Measurements from ENCODE around the gene KRT80.

KRT80 gene

DNA sequence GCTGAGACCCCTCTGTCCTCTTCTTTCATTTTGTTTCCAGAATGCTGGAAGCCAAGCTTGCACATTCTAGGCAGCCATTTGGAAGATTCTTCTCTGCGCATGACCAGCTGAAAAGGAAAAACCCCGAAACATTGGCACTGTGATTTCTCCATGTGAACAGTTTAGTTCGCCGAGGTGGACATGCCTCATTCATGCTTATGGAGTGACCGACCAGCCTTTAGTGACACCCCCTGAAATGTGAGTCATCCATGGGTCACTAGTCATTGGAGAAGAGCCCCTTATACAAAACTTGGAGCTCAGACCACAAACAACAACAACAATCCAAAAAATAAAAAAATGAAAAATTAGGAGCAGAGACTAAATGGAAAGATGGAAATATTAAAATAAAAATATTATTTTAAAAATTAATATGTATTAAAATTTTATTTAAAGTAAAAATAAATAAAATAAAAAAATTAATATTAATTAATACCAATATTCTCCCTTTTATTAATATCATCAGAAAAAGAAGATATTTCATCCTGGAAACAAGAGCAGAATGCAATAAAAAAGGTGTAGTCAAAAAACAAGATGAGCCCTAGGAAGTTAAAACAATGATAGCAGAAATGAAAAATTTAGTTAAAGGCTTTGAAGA is 31.7 kb upstream of the KRT80 start:
- no peaks in the 10 kb centered on the region for H3K36me3 ChIP-seq (ENCODE audit: control insufficient read depth, insufficient read depth, low read length)
- H3K27me3 ChIP-seq (ENCODE audit: control insufficient read depth, insufficient read depth, low read length), result no peaks in the 10 kb centered on the region
- no peaks in the 10 kb centered on the region for H3K9me3 ChIP-seq (ENCODE audit: control insufficient read depth, low read length)
- H3K9ac ChIP-seq, result no peak overlapping the region
- H3K79me2 ChIP-seq, result no peaks in the 10 kb centered on the region
- no peak for TF ChIP-seq CTCF (IDR thresholded peaks at IDR 0.05)
- no peak overlapping the region for H3K4me3 ChIP-seq (ENCODE audit: low read depth, low read length)
- no peak overlapping the region for H3K27ac ChIP-seq
- peaks cover 27% of the 10 kb centered on the region for H3K4me1 ChIP-seq
- no peak overlapping the region for H2AFZ ChIP-seq
- H3K4me2 ChIP-seq (ENCODE audit: low read length), result no peak overlapping the region

- Histone ChIP-seq H3K9ac (no peak overlapping the region), H3K79me2 (no peaks in the 10 kb centered on the region), H3K36me3 (ENCODE audit: control insufficient read depth, insufficient read depth, low read length) (no peaks in the 10 kb centered on the region), H3K27ac (no peak overlapping the region), H3K9me3 (ENCODE audit: control insufficient read depth, low read length) (no peaks in the 10 kb centered on the region), H2AFZ (peak overlapping the region; percentile 54), H3K27me3 (ENCODE audit: control insufficient read depth, insufficient read depth, low read length) (no peaks in the 10 kb centered on the region), H3K4me1 (peaks cover 33% of the 10 kb centered on the region), H3K4me3 (ENCODE audit: low read depth, low read length) (no peak overlapping the region), H3K4me2 (ENCODE audit: low read length) (no peak overlapping the region)
- TF ChIP-seq CTCF (IDR thresholded peaks at IDR 0.05), result no peak
Measured at GRCh38 chr12:52222692-52223091, 30.9 kb upstream of the KRT80 start.

DNA sequence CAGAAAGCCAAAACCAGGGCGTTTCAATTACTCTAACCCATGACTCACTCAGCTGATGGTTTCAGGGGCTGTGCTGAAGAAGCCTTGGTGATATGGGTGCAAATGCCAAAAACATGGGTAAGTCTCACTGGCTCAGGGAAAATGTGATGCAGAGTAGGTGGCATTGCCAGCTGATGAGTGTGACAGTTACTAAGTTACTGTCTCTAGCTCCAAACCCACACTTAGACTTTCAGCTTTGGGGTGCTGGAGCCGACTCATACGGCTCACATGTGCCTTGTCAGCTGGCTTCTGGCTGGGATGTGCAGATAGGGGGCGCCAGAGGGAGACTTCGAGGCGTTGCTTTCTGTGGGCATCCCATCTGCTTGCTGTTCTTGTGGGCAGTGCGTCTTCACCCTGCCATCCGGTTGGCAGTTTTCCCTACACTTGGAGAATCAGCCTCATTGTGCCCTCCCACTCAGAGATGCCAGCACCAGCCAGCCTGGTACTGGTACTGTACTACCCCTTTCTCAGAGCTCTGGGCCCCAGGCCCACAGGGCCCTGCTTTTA is 30.2 kb upstream of the KRT80 start:
- H3K4me2 ChIP-seq (ENCODE audit: low read length), result no peak overlapping the region
- TF ChIP-seq CTCF (IDR thresholded peaks at IDR 0.05), result peak; percentile 52
- no peak overlapping the region for H3K4me3 ChIP-seq (ENCODE audit: low read depth, low read length)
- H3K79me2 ChIP-seq, result no peaks in the 10 kb centered on the region
- no peaks in the 10 kb centered on the region for H3K27me3 ChIP-seq (ENCODE audit: control insufficient read depth, insufficient read depth, low read length)
- H3K36me3 ChIP-seq (ENCODE audit: control insufficient read depth, insufficient read depth, low read length), result no peaks in the 10 kb centered on the region
- no peak overlapping the region for H3K9ac ChIP-seq
- no peak overlapping the region for H3K27ac ChIP-seq
- H3K9me3 ChIP-seq (ENCODE audit: control insufficient read depth, low read length), result no peaks in the 10 kb centered on the region
- H3K4me1 ChIP-seq, result peaks cover 39% of the 10 kb centered on the region
- H2AFZ ChIP-seq, result peak overlapping the region; percentile 54

DNA sequence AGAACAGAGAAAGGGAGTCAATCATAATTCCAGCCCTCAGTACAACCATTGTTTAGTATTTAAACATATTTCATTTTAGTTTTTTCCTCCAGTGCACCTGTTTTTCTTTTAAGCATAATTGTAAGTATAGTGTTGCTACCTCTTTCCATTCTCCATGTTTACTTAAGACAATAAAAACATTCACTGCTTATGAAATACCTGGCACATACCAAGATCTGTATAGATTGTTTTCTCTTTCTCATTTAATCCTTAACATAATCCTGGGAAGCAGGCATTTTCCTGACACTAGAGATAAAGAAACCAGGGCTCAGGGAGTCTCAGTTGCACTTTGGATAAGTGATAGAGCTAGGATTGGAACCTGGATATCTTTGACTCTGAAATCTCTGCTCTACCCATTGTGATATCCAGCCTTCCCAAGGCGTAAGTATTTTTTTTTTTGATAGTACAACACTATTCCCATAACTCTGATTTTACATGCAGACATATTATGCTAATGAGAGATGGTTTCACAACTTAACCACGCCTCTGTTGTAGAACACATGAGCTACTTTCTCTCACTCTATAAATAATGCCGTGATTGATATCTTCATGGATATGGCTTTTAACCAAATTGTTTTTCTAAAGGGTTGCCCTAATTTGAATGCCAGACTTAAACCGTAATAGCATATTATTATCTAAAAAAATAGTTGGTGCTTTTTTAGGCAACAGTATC is 29.4 kb upstream of the KRT80 start:
- Histone ChIP-seq H3K79me2 (no peaks in the 10 kb centered on the region), H2AFZ (peak overlapping the region; percentile 12), H3K9ac (no peak overlapping the region), H3K4me2 (ENCODE audit: low read length) (no peak overlapping the region), H3K9me3 (ENCODE audit: control insufficient read depth, low read length) (no peaks in the 10 kb centered on the region), H3K36me3 (ENCODE audit: control insufficient read depth, insufficient read depth, low read length) (no peaks in the 10 kb centered on the region), H3K27ac (no peak overlapping the region), H3K27me3 (ENCODE audit: control insufficient read depth, insufficient read depth, low read length) (no peaks in the 10 kb centered on the region), H3K4me1 (peaks cover 46% of the 10 kb centered on the region), H3K4me3 (ENCODE audit: low read depth, low read length) (no peak overlapping the region)
- TF ChIP-seq CTCF (IDR thresholded peaks at IDR 0.05), result no peak

Data from parathyroid adenoma (tissue), 2 donors.